ENCODE results near the gene C11orf21. TPM values are rescaled to one million over a fixed set of nuclear protein-coding genes. Genes with fewer than 3 reads are reported as not detected.
"Not testable (repeated sequence)": the region's sequence is repeated elsewhere in the genome, so short reads cannot be mapped to it uniquely, and the experiment has no call there.

The C11orf21 gene
- polyA plus RNA-seq, 1 donor = 22.7 TPM

- not testable (repeated sequence) for DNase-seq; H3K27ac ChIP-seq (ENCODE audit: low read length); H3K9me3 ChIP-seq (ENCODE audit: control insufficient read depth, low read depth, low read length); H3K4me3 ChIP-seq (ENCODE audit: low read length); H3K36me3 ChIP-seq (ENCODE audit: control insufficient read depth, insufficient read depth, low read length); H3K27me3 ChIP-seq (ENCODE audit: control insufficient read depth, insufficient read depth, low read length); H3K4me1 ChIP-seq (ENCODE audit: control insufficient read depth, insufficient read depth, low read length)
- 100% methylated on average over 1 of the region's 18 CpGs for WGBS (ENCODE audit: insufficient coverage, low lambda C conversion rate)
These were observed 33.6 kb upstream of the C11orf21 start for GRCh38 chr11:2335286-2335685.

- H3K4me3 ChIP-seq (ENCODE audit: low read length); H3K9me3 ChIP-seq (ENCODE audit: control insufficient read depth, low read depth, low read length); H3K27ac ChIP-seq (ENCODE audit: low read length); H3K36me3 ChIP-seq (ENCODE audit: control insufficient read depth, insufficient read depth, low read length); H3K4me1 ChIP-seq (ENCODE audit: control insufficient read depth, insufficient read depth, low read length); H3K27me3 ChIP-seq (ENCODE audit: control insufficient read depth, insufficient read depth, low read length); DNase-seq: not testable (repeated sequence)
- no CpG with 5 or more reads among the region's 4 CpGs for WGBS (ENCODE audit: insufficient coverage, low lambda C conversion rate)
These were observed 31.9 kb upstream of the C11orf21 start for GRCh38 chr11:2333486-2334205.

GRCh38 chr11:2332569-2332968 is 30.9 kb upstream of the C11orf21 start:
- no CpG with 5 or more reads among the region's 29 CpGs for WGBS (ENCODE audit: insufficient coverage, low lambda C conversion rate)
- H3K36me3 ChIP-seq (ENCODE audit: control insufficient read depth, insufficient read depth, low read length); H3K27me3 ChIP-seq (ENCODE audit: control insufficient read depth, insufficient read depth, low read length): not testable (repeated sequence)

GRCh38 chr11:2331404-2331803 is 29.7 kb upstream of the C11orf21 start:
- no peaks in the 10 kb centered on the region for H3K36me3 ChIP-seq (ENCODE audit: control insufficient read depth, insufficient read depth, low read length)
- peaks cover 9% of the 10 kb centered on the region for H3K9me3 ChIP-seq (ENCODE audit: control insufficient read depth, low read depth, low read length)
- H3K27ac ChIP-seq (ENCODE audit: low read length) = no peak overlapping the region
- WGBS (ENCODE audit: insufficient coverage, low lambda C conversion rate) = no CpG with 5 or more reads among the region's 5 CpGs
- H3K27me3 ChIP-seq (ENCODE audit: control insufficient read depth, insufficient read depth, low read length) = no peaks in the 10 kb centered on the region
- no peaks in the 10 kb centered on the region for H3K4me1 ChIP-seq (ENCODE audit: control insufficient read depth, insufficient read depth, low read length)
- no peak for DNase-seq
- H3K4me3 ChIP-seq (ENCODE audit: low read length) = no peak overlapping the region

More at GRCh38 chr11:2332569-2332968, 30.9 kb upstream of the C11orf21 start:
- H3K27ac ChIP-seq (ENCODE audit: low read length); H3K9me3 ChIP-seq (ENCODE audit: control insufficient read depth, low read depth, low read length); H3K4me1 ChIP-seq (ENCODE audit: control insufficient read depth, insufficient read depth, low read length); DNase-seq; H3K4me3 ChIP-seq (ENCODE audit: low read length): not testable (repeated sequence)

- DNase-seq = no peak
- Histone ChIP-seq H3K4me3 (ENCODE audit: low read length) (no peak overlapping the region), H3K27ac (ENCODE audit: low read length) (no peak overlapping the region), H3K9me3 (ENCODE audit: control insufficient read depth, low read depth, low read length) (peaks cover 9% of the 10 kb centered on the region), H3K27me3 (ENCODE audit: control insufficient read depth, insufficient read depth, low read length) (no peaks in the 10 kb centered on the region), H3K36me3 (ENCODE audit: control insufficient read depth, insufficient read depth, low read length) (no peaks in the 10 kb centered on the region), H3K4me1 (ENCODE audit: control insufficient read depth, insufficient read depth, low read length) (no peaks in the 10 kb centered on the region)
- WGBS (ENCODE audit: insufficient coverage, low lambda C conversion rate) = no CpG with 5 or more reads among the region's 6 CpGs
These were observed 29.0 kb upstream of the C11orf21 start for GRCh38 chr11:2330696-2331095.

GRCh38 chr11:2329551-2329950 is 27.8 kb upstream of the C11orf21 start:
- Histone ChIP-seq H3K4me1 (ENCODE audit: control insufficient read depth, insufficient read depth, low read length) (no peaks in the 10 kb centered on the region), H3K36me3 (ENCODE audit: control insufficient read depth, insufficient read depth, low read length) (no peaks in the 10 kb centered on the region), H3K27ac (ENCODE audit: low read length) (no peak overlapping the region), H3K4me3 (ENCODE audit: low read length) (no peak overlapping the region), H3K27me3 (ENCODE audit: control insufficient read depth, insufficient read depth, low read length) (no peaks in the 10 kb centered on the region), H3K9me3 (ENCODE audit: control insufficient read depth, low read depth, low read length) (peaks cover 9% of the 10 kb centered on the region)
- WGBS (ENCODE audit: insufficient coverage, low lambda C conversion rate) = no CpG with 5 or more reads among the region's 9 CpGs
- DNase-seq = no peak

GRCh38 chr11:2328656-2329354 is 27.1 kb upstream of the C11orf21 start:
- Histone ChIP-seq H3K27me3 (ENCODE audit: control insufficient read depth, insufficient read depth, low read length) (no peaks in the 10 kb centered on the region), H3K27ac (ENCODE audit: low read length) (no peak overlapping the region), H3K4me1 (ENCODE audit: control insufficient read depth, insufficient read depth, low read length) (no peaks in the 10 kb centered on the region), H3K9me3 (ENCODE audit: control insufficient read depth, low read depth, low read length) (peaks cover 9% of the 10 kb centered on the region), H3K36me3 (ENCODE audit: control insufficient read depth, insufficient read depth, low read length) (no peaks in the 10 kb centered on the region), H3K4me3 (ENCODE audit: low read length) (no peak overlapping the region)
- no peak for DNase-seq
- 100% methylated on average over 1 of the region's 15 CpGs for WGBS (ENCODE audit: insufficient coverage, low lambda C conversion rate)

GRCh38 chr11:2328021-2328420 is 26.3 kb upstream of the C11orf21 start:
- WGBS (ENCODE audit: insufficient coverage, low lambda C conversion rate) = no CpG with 5 or more reads among the region's 11 CpGs
- no peaks in the 10 kb centered on the region for H3K36me3 ChIP-seq (ENCODE audit: control insufficient read depth, insufficient read depth, low read length)
- H3K27me3 ChIP-seq (ENCODE audit: control insufficient read depth, insufficient read depth, low read length) = no peaks in the 10 kb centered on the region
- no peak overlapping the region for H3K27ac ChIP-seq (ENCODE audit: low read length)
- no peak for DNase-seq
- no peaks in the 10 kb centered on the region for H3K4me1 ChIP-seq (ENCODE audit: control insufficient read depth, insufficient read depth, low read length)
- peaks cover 9% of the 10 kb centered on the region for H3K9me3 ChIP-seq (ENCODE audit: control insufficient read depth, low read depth, low read length)
- H3K4me3 ChIP-seq (ENCODE audit: low read length) = no peak overlapping the region

- WGBS (ENCODE audit: insufficient coverage, low lambda C conversion rate) = no CpG with 5 or more reads among the region's 11 CpGs
These were observed 25.3 kb upstream of the C11orf21 start for GRCh38 chr11:2327032-2327431.

GRCh38 chr11:2325719-2326118 is 24.0 kb upstream of the C11orf21 start:
- Histone ChIP-seq H3K36me3 (ENCODE audit: control insufficient read depth, insufficient read depth, low read length) (no peaks in the 10 kb centered on the region), H3K9me3 (ENCODE audit: control insufficient read depth, low read depth, low read length) (no peaks in the 10 kb centered on the region), H3K4me3 (ENCODE audit: low read length) (no peak overlapping the region), H3K27ac (ENCODE audit: low read length) (no peak overlapping the region), H3K4me1 (ENCODE audit: control insufficient read depth, insufficient read depth, low read length) (no peaks in the 10 kb centered on the region), H3K27me3 (ENCODE audit: control insufficient read depth, insufficient read depth, low read length) (no peaks in the 10 kb centered on the region)
- no CpG with 5 or more reads among the region's 2 CpGs for WGBS (ENCODE audit: insufficient coverage, low lambda C conversion rate)
- DNase-seq = no peak

More at GRCh38 chr11:2327032-2327431, 25.3 kb upstream of the C11orf21 start:
- Histone ChIP-seq H3K9me3 (ENCODE audit: control insufficient read depth, low read depth, low read length) (peaks cover 9% of the 10 kb centered on the region), H3K4me3 (ENCODE audit: low read length) (no peak overlapping the region), H3K36me3 (ENCODE audit: control insufficient read depth, insufficient read depth, low read length) (no peaks in the 10 kb centered on the region), H3K27ac (ENCODE audit: low read length) (no peak overlapping the region), H3K27me3 (ENCODE audit: control insufficient read depth, insufficient read depth, low read length) (no peaks in the 10 kb centered on the region), H3K4me1 (ENCODE audit: control insufficient read depth, insufficient read depth, low read length) (no peaks in the 10 kb centered on the region)
- DNase-seq = no peak

All from large intestine (tissue), 3 donors.